Endothelial cell of hepatic sinusoid (primary cell): Measurements from ENCODE around the gene PFKFB2.

Source experiments
- in situ Hi-C: cut with HindIII; loops from 2 replicates; pipeline ENCODE4 v1.10.0; 2017; ENCODE audit warnings: low sequenced_read_pairs

The PFKFB2 gene

GRCh38 chr1:207021139-207021861 is 31.8 kb upstream of the PFKFB2 start:
- in situ Hi-C loops, result loop anchor here (5.0 kb wide), 1 partner anchor 104 kb away; no protein-coding TSS in a partner anchor

DNA sequence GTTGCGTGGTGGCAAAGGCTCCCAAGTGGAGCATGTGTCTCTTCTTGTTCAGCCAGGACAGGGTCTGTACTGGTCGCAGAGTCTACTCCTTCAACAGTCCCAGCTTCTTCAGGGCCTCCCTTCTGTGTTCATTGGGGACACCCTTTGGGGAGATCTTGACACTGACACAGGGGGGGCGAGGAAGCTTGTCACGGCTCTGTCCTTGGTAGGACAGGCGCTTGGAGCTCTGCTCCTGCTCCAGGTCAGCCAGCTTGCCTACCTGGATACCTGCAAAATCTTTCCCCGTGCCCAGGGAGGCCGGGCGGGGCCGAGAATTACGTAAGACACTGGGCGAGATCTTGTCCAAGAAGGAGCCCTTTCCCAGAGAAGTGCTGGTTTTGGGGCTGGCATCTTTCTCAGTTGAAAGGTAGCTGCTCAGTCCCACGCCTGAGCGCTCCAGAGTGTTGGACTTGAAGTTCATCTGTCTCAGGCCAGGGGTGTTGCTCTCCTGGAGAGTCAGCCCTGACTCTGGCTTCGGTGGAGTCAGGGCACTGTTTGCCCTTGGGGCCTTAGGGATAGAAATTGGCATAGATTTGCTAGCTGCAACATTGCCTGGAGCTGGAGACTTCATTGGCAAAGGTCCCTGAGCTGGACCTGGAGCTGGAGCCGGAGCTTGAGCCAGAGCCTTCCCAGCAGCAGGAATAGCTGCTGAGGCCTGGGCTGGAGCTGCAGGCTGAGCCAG is 31.0 kb upstream of the PFKFB2 start:
- in situ Hi-C loops, result loop anchor here (5.0 kb wide), 1 partner anchor 105 kb away; no protein-coding TSS in a partner anchor

GRCh38 chr1:207022996-207023679 is 29.9 kb upstream of the PFKFB2 start:
- in situ Hi-C loops, result loop anchor here (5.0 kb wide), 1 partner anchor 106 kb away; no protein-coding TSS in a partner anchor

- in situ Hi-C loops, result loop anchor here (5.0 kb wide), 1 partner anchor 107 kb away; no protein-coding TSS in a partner anchor
Measured at GRCh38 chr1:207024202-207025145, 28.6 kb upstream of the PFKFB2 start.

- in situ Hi-C loops, result no loop called here
Measured at GRCh38 chr1:207025146-207025880, 27.8 kb upstream of the PFKFB2 start.

DNA sequence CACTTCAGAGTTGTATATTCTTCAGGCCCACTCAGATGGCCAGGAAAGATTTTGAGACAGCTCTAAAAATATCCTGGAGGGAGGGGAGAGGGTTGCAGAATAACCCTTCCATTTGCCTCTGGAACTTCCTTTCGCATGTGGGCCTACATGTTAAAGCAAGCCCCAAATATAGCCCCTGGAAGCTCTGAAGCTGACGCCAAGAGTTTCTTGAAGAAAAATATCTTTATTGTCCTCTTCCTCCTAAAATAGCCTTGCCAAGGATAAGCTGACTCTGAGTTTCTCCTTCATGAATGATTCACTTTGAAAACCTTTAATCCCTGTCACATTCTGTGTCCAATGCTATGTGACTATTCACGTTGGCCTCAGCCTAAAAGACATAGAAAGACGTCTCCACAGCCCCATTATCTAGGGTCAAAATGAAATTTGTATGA is 27.0 kb upstream of the PFKFB2 start:
- in situ Hi-C loops, result no loop called here

- in situ Hi-C loops, result no loop called here
Measured at GRCh38 chr1:207027206-207027777, 25.8 kb upstream of the PFKFB2 start.

DNA sequence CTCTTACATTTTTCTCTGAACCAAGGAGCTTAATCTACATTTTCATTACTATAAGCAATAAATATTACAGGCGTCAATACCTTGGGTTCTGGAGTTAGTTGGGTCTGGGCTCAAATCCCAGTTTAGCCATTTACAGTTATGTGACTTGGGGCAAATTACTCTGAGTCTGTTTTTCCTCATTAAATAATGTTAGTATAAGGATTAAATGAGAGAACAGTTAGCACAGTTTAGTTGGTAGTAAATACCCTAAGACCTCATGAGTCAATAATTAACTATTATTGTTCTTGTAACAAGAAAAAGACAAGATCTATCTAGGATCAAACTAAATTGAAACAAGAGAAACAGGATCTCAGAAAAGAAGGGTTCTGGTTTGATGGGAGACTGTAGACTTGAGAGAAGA is 25.2 kb upstream of the PFKFB2 start:
- in situ Hi-C loops, result no loop called here

DNA sequence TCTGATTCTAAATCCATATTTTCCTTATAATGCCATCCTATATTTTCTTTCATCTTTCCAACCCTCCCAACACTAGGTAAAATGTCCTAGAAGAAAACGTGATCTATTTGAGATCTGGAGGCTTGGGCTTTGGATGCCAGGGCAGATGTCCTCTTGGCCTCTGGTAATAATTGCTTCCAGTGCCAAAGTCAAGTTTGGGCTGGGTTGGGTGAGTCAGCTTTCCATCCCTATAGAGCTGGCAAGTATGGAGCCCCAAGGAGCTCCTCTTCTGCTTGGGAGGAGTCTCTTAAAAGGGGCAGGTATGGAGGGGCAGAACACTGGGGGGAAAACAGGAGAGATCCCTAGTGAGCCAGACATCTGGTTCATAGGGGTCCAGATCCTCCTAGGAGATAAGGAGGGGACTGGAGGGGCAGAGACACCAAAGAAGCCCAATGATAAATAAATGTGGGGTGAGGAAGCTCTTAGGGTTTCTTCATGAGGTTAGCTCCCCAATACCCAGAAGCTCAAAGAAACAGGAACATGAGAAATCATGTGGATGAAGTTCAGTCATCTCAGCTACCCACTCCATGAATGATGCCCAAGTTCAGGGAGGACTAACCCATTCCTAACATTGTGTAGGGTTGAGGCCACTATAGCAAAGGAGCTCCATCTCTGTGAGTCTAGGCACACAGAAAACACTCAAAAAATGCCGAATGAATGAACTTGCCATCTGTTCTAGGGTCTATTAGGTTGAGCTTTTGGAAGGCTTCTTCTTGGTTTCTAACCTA is 24.0 kb upstream of the PFKFB2 start:
- in situ Hi-C loops, result no loop called here

GRCh38 chr1:207029701-207030521 is 23.2 kb upstream of the PFKFB2 start:
- in situ Hi-C loops, result no loop called here

GRCh38 chr1:207030522-207031009 is 22.5 kb upstream of the PFKFB2 start:
- in situ Hi-C loops, result no loop called here

DNA sequence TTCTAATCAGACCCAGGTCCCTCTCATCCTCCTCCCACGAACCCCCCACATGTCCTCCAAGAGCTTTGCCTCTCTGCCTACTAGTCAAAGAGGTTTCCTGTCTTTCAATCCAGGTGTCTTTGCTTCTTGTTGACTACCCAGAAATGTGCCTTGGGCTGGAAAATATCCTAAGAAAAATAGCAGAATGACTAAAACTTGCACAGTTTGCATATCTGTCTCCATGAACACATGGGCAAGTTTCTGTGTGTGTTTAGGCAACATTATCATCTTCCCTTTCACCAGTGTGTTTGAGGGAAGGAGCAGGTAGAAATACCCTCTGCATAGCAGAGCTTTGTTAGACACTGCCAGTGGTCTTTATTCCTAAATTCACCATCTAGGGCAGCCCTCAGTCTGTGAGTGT is 22.1 kb upstream of the PFKFB2 start:
- in situ Hi-C loops, result no loop called here

DNA sequence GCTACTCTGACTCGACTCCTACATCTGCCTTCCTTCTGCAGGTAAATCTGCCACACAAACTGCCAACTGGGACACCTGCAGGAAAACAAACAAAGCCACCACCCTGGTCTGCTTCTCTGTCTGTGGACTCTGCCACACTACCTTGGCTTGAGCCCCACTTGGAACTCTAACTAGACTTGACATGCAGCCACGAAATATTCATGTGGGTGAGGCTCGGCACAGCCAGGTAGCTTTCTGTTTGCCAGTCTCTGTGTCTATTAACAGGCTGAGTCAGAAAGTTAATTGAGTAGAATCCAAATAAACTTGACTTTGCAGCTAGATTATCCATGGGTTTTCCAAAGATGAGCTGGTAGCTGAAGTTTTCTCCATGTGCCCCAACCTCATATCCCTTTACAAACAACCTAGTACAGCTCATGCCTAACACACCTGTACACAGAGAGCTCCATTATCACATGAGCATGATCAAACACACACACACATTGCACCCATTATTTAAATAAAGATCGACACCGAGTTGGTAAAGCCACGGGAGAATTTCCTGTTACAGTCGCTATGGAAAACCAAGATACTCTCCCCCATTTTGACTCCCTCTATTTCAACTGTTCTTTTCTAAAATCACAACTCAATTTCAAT is 21.3 kb upstream of the PFKFB2 start:
- in situ Hi-C loops, result no loop called here

DNA sequence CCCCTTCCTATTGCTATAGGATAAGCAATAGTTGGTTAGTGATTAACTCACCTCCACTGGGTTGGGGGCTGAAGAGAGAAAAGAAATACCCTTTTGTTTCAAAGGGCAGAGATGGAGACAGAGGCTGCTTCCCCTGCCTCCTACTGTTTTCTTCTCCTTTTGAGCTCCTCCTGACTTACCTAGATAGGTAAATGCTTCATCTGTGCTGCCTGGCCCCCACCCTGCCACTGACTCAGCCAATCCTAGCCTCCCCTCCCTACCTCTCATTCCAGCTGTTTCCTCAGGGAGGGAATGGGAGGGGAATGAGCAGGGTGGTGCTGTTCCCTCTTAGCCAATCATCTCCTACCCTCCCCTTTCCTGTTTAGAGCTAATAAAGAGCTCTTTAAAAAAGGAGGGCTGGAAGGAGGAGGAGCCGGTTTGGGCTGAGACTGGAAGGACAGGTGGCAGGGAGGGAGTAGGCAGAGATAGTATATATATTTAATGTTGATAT is 20.5 kb upstream of the PFKFB2 start, which contains the start of gene C1orf116:
C1orf116 (minus strand) TSS at position 229 of the 490 bp plus-strand sequence. CDS start 5,158 bp downstream, outside the sequence.
- in situ Hi-C loops, result no loop called here

- in situ Hi-C loops, result no loop called here
Measured at GRCh38 chr1:207033302-207033701, 19.8 kb upstream of the PFKFB2 start.

GRCh38 chr1:207034208-207034607 is 18.9 kb upstream of the PFKFB2 start:
- in situ Hi-C loops, result no loop called here

- in situ Hi-C loops, result no loop called here
Measured at GRCh38 chr1:207034998-207035397, 18.1 kb upstream of the PFKFB2 start.
